Stimulated activated CD4-positive, alpha-beta T cell treated with anti-CD3 and anti-CD28 coated beads, Interleukin-1b, Interleukin-23, amount 100 ng/mL, for 48 hours (primary cell): ENCODE measurements around the gene RHBDF2.

Source experiments
- DNase-seq: peaks from one replicate; pipeline ENCODE4 v3.0.0-alpha.2; 2020

RHBDF2 gene

GRCh38 chr17:76499267-76499667 is 2.0 kb downstream of the RHBDF2 start:
- no peak for DNase-seq

- DNase-seq = no peak
These were observed 2.4 kb downstream of the RHBDF2 start for GRCh38 chr17:76498876-76499251.

- no peak for DNase-seq
These were observed 3.0 kb downstream of the RHBDF2 start for GRCh38 chr17:76497979-76498875.

GRCh38 chr17:76497699-76497978 is 3.6 kb downstream of the RHBDF2 start:
- no peak for DNase-seq

- DNase-seq = no peak
These were observed 4.8 kb downstream of the RHBDF2 start for GRCh38 chr17:76496464-76496863.

- DNase-seq = no peak
These were observed 5.4 kb downstream of the RHBDF2 start for GRCh38 chr17:76495663-76496400.

GRCh38 chr17:76493505-76494167 is 7.6 kb downstream of the RHBDF2 start:
- DNase-seq = no peak

GRCh38 chr17:76492989-76493501 is 8.2 kb downstream of the RHBDF2 start:
- peak; percentile 63 for DNase-seq

GRCh38 chr17:76492123-76492988 is 8.9 kb downstream of the RHBDF2 start:
- DNase-seq = no peak

GRCh38 chr17:76491271-76492122 is 9.7 kb downstream of the RHBDF2 start:
- no peak for DNase-seq

GRCh38 chr17:76490112-76490710 is 11.0 kb downstream of the RHBDF2 start:
- DNase-seq = no peak

GRCh38 chr17:76487451-76488192 is 13.6 kb downstream of the RHBDF2 start:
- no peak for DNase-seq

GRCh38 chr17:76485569-76485968 is 15.7 kb downstream of the RHBDF2 start:
- DNase-seq = no peak

- no peak for DNase-seq
These were observed 16.9 kb downstream of the RHBDF2 start for GRCh38 chr17:76484228-76484725.

- no peak for DNase-seq
These were observed 20.1 kb downstream of the RHBDF2 start for GRCh38 chr17:76481071-76481655.

- DNase-seq = no peak
These were observed 20.6 kb downstream of the RHBDF2 start for GRCh38 chr17:76480632-76481031.

- DNase-seq = no peak
These were observed 21.6 kb downstream of the RHBDF2 start for GRCh38 chr17:76479515-76480060.

GRCh38 chr17:76478730-76479514 is 22.3 kb downstream of the RHBDF2 start:
- no peak for DNase-seq

GRCh38 chr17:76478097-76478496 is 23.1 kb downstream of the RHBDF2 start:
- DNase-seq = no peak
